ENCODE results near the gene DMPK.
A peak's percentile ranks its signal among the peaks of the same experiment; 100 is the strongest.

The DMPK gene

DNA sequence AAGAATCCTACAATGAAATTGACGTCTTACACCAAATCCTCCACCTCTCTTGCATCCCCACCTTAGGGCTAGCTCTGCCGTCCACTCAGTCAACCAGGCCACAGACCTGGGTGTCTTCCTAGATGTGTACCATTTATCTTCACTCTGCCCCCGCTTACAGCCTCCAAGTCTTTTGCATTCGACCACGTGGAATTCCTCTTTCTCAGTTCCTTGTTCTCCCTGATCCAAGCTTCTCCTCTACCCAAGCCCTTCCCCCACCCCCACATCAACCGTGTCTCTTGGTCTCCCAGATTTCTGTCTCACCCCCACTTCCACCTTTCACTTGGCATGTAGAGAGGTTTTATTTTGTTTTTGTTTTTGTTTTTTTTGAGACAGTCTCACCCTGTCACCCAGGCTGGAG, 11.6 kb upstream of the DMPK start:
- H3K4me2 ChIP-seq (ENCODE audit: low read length), result no peak overlapping the region
- H3K27me3 ChIP-seq (ENCODE audit: control insufficient read depth, insufficient read depth, low read length), result no peaks in the 10 kb centered on the region
- no peaks in the 10 kb centered on the region for H3K9me3 ChIP-seq (replicated peaks; ENCODE audit: low read length)
- H3K9ac ChIP-seq (ENCODE audit: low read depth, low read length), result no peak overlapping the region
- H3K4me3 ChIP-seq (ENCODE audit: low read length), result no peak overlapping the region
- H3K4me1 ChIP-seq (ENCODE audit: control insufficient read depth, insufficient read depth, low read length), result peaks cover 16% of the 10 kb centered on the region
- H3K36me3 ChIP-seq (ENCODE audit: insufficient read depth, low read length), result peaks cover 13% of the 10 kb centered on the region

DNA sequence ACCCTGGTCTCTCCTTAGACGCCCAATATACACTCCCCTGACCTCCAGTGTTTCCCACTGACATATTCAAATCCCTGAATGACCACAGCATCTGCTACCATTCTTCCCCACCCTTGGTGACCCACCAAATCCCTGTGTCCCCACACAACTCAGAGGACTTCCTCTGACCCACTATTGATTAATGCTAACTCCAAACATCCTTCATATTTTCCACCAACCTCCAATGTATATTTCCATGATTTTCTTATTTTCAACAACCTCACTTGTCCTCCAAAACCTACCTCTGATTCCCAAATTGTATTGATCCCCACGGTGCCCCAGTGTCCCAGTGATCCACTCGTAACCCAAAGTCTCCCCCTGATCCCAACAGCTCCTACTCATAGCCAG, 10.9 kb upstream of the DMPK start:
- Histone ChIP-seq H3K4me1 (ENCODE audit: control insufficient read depth, insufficient read depth, low read length) (peaks cover 15% of the 10 kb centered on the region), H3K9me3 (replicated peaks; ENCODE audit: low read length) (no peaks in the 10 kb centered on the region), H3K27me3 (ENCODE audit: control insufficient read depth, insufficient read depth, low read length) (no peaks in the 10 kb centered on the region), H3K36me3 (ENCODE audit: insufficient read depth, low read length) (peaks cover 19% of the 10 kb centered on the region), H3K4me2 (ENCODE audit: low read length) (peak overlapping the region; percentile 25), H3K9ac (ENCODE audit: low read depth, low read length) (no peak overlapping the region), H3K4me3 (ENCODE audit: low read length) (peak overlapping the region; percentile 29)

DNA sequence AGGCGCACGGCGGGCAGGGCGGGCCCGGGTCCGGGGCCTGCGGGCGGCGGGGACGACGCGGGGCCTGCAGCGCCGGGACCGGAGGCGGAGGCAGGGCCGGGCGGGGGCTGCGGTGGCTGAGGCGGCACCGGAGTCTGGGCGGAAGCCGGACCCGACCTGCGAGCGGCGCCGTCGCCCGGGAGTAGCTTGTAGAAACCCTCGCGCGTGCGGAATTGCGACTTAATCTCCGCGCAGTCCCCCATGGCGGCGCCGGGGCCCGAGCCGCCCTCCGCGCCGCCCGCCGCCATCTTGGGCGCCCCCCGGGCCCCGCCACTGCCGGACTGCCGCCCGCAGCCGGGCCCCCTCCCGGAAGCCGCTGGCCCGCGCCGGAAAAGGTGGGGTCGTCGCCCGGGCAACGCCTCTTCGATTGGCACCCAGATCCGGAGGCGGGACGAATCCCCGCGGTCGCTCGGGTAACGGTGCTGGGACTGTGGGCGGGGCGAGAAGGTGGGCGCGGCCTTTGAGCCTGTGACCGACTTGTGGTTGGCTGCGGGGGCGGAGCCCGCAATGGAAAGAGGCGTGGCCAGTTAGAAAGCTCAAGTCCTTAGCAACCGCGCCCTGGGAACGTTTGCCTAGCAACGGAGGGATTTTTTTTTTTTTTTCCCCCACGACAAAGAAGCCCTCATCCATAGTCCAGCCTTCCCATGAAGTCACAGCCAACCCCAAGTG, 10.3 kb upstream of the DMPK start, which contains the start of gene DMWD:
DMWD (minus strand) TSS at position 376 of the 708 bp plus-strand sequence; CDS start at position 287, 89 bp downstream.
- Histone ChIP-seq H3K4me2 (ENCODE audit: low read length) (peak within 1 kb of the TSS; percentile 88), H3K9ac (ENCODE audit: low read depth, low read length) (peak within 1 kb of the TSS; percentile 90), H3K9me3 (replicated peaks; ENCODE audit: low read length) (no peaks in the 10 kb centered on the region), H3K4me3 (ENCODE audit: low read length) (peak within 1 kb of the TSS; percentile 82), H3K4me1 (ENCODE audit: control insufficient read depth, insufficient read depth, low read length) (peaks cover 15% of the 10 kb centered on the region), H3K36me3 (ENCODE audit: insufficient read depth, low read length) (peaks cover 23% of the 10 kb centered on the region), H3K27me3 (ENCODE audit: control insufficient read depth, insufficient read depth, low read length) (no peaks in the 10 kb centered on the region)

DNA sequence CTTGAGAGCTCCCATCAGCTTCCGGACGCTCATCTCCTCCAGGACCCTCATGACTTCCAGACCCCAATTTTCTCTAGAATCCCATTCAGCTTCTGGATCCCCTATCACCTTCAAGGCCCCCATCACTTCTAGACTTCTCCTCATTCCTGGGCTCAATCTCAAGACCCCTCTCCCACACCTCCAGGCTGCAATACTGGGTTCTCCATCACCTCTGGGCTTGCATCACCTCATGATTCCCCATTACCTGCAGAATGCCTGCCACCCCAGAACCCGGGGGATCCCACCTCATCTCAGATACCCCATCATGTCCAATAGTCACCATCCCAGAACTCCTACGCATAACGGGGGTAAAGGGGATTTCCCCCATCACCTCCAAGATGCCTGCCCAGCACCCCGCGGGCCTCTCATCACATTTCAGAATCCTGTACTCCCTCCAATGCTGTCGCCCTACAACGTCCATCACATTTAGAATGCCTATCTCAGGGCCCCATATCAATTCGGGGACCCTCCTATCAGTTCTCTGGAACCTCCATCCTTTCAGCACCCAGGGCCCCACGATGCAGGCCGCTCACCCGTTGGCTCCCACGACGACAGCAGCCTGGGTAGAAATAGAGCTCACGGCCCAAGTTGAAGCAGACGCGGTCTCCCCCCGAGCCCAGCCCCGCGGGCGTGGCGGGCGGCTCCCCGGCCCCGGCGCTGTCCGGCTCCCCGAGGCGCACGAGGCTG, 9.6 kb upstream of the DMPK start:
- H3K9me3 ChIP-seq (replicated peaks; ENCODE audit: low read length), result no peaks in the 10 kb centered on the region
- H3K4me3 ChIP-seq (ENCODE audit: low read length), result peak overlapping the region; percentile 82
- H3K27me3 ChIP-seq (ENCODE audit: control insufficient read depth, insufficient read depth, low read length), result no peaks in the 10 kb centered on the region
- H3K4me1 ChIP-seq (ENCODE audit: control insufficient read depth, insufficient read depth, low read length), result peaks cover 15% of the 10 kb centered on the region
- peak overlapping the region; percentile 88 for H3K4me2 ChIP-seq (ENCODE audit: low read length)
- peak overlapping the region; percentile 90 for H3K9ac ChIP-seq (ENCODE audit: low read depth, low read length)
- H3K36me3 ChIP-seq (ENCODE audit: insufficient read depth, low read length), result peaks cover 30% of the 10 kb centered on the region

DNA sequence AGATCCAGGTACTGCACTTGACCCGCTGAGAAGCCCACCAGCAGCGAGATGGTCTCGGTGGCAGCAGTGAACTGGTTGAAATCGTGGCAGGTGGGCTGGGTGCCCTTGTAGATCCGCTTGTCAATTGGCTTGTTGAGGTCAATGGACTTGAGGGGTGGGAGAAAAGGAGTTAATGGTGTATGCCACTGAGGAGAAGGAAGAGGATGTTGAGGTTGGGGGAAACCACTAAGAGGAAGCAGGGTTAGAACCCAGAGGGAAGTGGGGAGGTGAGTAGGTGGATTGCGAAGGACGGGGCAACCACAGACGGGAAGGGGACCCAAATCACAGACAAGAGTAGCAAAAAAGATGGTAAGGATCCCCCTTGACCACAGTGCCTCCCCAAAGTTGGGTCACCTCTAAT, 8.7 kb upstream of the DMPK start:
- H3K9me3 ChIP-seq (replicated peaks; ENCODE audit: low read length), result no peaks in the 10 kb centered on the region
- no peaks in the 10 kb centered on the region for H3K27me3 ChIP-seq (ENCODE audit: control insufficient read depth, insufficient read depth, low read length)
- H3K4me1 ChIP-seq (ENCODE audit: control insufficient read depth, insufficient read depth, low read length), result peaks cover 15% of the 10 kb centered on the region
- peak overlapping the region; percentile 88 for H3K4me2 ChIP-seq (ENCODE audit: low read length)
- peaks cover 39% of the 10 kb centered on the region for H3K36me3 ChIP-seq (ENCODE audit: insufficient read depth, low read length)
- H3K9ac ChIP-seq (ENCODE audit: low read depth, low read length), result peak overlapping the region; percentile 90
- peak overlapping the region; percentile 82 for H3K4me3 ChIP-seq (ENCODE audit: low read length)

DNA sequence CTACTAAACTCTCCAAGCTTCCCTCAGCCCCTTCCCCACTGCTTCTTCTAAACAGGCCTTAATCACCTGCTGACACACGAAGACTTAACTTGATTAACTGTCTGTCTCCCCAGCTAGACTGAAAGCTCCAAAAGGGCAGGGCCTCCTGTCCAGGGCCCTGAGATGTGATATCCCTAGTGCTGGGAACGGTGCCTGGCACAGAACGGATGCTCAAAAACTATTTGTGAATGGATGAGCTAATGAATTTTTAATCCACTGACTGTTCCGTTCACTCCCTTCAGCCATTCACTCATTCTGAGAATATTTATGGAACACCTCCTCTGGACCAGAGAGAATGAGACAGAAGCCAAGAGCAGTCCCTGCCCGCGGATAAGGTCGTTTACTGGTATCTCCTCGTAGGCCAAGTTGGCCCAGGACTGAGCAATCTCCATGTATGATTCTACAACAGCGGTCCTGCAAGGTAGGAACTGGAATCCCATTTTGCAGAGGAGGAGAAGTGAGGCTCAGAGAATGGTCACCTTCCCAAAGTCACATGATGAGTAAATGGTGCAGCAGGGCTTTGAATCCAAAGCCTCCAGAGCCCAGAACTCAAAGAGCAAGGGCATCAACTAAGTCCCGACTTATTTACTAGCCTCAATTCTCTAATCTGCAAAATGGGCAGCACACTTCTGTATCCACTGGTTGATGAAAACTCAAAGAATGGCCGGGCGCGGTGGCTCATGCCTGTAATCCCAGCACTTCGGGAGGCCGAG, 6.9 kb upstream of the DMPK start:
- Histone ChIP-seq H3K27me3 (ENCODE audit: control insufficient read depth, insufficient read depth, low read length) (no peaks in the 10 kb centered on the region), H3K4me2 (ENCODE audit: low read length) (no peak overlapping the region), H3K4me3 (ENCODE audit: low read length) (no peak overlapping the region), H3K4me1 (ENCODE audit: control insufficient read depth, insufficient read depth, low read length) (peaks cover 30% of the 10 kb centered on the region), H3K36me3 (ENCODE audit: insufficient read depth, low read length) (peaks cover 52% of the 10 kb centered on the region), H3K9me3 (replicated peaks; ENCODE audit: low read length) (no peaks in the 10 kb centered on the region), H3K9ac (ENCODE audit: low read depth, low read length) (no peak overlapping the region)

DNA sequence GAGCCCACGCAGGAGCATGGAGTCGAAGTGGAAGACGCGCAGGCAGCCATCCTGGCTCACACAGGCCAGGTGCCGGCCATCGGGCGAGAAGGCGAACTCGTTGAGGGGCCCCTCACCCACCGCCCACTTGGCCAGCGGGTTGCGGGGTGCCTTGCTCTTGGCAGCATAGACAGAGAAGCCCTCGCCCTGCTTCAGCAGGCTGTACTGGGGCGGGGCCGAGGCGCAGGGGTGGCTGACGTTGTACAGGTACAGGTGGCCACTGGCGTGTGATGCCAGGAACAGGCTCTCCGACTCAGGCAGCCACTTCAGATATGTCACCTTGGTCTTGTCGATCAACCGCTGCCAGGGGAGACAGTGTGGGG, 4.2 kb upstream of the DMPK start:
- Histone ChIP-seq H3K36me3 (ENCODE audit: insufficient read depth, low read length) (peaks cover 52% of the 10 kb centered on the region), H3K4me2 (ENCODE audit: low read length) (no peak overlapping the region), H3K27me3 (ENCODE audit: control insufficient read depth, insufficient read depth, low read length) (no peaks in the 10 kb centered on the region), H3K9ac (ENCODE audit: low read depth, low read length) (no peak overlapping the region), H3K4me1 (ENCODE audit: control insufficient read depth, insufficient read depth, low read length) (peaks cover 49% of the 10 kb centered on the region), H3K4me3 (ENCODE audit: low read length) (no peak overlapping the region), H3K9me3 (replicated peaks; ENCODE audit: low read length) (no peaks in the 10 kb centered on the region)

DNA sequence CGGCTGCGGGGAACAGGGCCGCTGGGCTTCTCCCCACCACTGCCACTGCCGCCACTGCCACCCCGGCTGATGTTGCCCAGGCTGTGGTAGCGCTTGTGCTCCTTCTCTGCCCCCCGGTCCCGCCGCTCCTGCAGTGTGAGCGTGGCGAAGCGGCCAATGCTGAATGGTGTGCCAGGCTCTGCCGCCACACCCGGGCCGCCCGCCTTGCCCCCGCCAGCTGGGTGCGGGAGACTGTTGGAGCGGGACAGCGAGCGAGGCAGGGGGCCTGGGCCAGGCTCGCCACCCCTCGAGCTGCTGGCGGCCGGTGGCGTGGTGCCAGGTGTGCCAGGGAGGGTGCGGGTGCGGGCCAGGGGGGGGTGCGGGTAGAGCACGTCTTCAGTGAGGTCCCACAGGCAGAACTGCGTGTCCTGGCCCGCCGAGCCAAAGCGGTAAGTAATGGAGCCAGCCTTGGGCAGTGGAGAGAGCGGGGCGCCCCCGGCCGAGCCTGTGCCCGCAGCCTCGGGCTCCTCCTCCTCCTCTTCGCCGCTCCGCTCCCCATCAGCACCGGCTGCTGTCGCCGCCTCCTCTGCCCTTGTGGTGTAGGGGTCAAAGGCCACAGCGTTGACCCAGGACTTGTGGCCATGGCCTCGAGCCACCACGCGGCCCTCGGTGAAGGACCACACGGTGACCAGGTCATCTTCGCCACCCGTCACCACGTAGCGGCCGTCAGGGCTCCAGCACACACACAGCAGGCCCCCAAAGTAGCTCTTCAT, 3.7 kb upstream of the DMPK start:
- H3K27me3 ChIP-seq (ENCODE audit: control insufficient read depth, insufficient read depth, low read length), result no peaks in the 10 kb centered on the region
- H3K9me3 ChIP-seq (replicated peaks; ENCODE audit: low read length), result no peaks in the 10 kb centered on the region
- no peak overlapping the region for H3K4me2 ChIP-seq (ENCODE audit: low read length)
- H3K36me3 ChIP-seq (ENCODE audit: insufficient read depth, low read length), result peaks cover 51% of the 10 kb centered on the region
- H3K4me1 ChIP-seq (ENCODE audit: control insufficient read depth, insufficient read depth, low read length), result peaks cover 49% of the 10 kb centered on the region
- no peak overlapping the region for H3K4me3 ChIP-seq (ENCODE audit: low read length)
- no peak overlapping the region for H3K9ac ChIP-seq (ENCODE audit: low read depth, low read length)

DNA sequence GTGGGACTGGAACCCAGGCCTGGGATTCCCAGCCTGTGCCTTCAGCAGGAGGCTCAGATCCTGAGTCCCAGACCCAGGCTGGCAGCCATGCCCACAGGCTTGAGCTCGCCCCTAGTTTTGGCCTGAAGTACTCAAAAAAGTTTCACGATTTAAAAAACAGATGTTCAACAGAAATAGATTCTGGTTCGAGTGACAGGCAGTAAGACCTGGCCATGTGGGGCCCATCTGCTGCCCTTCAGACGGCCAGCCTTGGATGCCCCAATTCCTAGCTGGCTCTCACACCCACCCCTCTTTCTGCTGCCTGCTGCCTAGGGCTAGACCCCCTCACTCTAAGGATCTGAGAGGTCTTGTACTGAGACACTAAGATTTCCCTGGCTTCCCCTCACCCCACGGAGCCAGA, 2.8 kb upstream of the DMPK start:
- no peak overlapping the region for H3K4me3 ChIP-seq (ENCODE audit: low read length)
- H3K27me3 ChIP-seq (ENCODE audit: control insufficient read depth, insufficient read depth, low read length), result no peaks in the 10 kb centered on the region
- H3K4me1 ChIP-seq (ENCODE audit: control insufficient read depth, insufficient read depth, low read length), result peaks cover 55% of the 10 kb centered on the region
- H3K4me2 ChIP-seq (ENCODE audit: low read length), result no peak overlapping the region
- peak overlapping the region; percentile 12 for H3K9ac ChIP-seq (ENCODE audit: low read depth, low read length)
- no peaks in the 10 kb centered on the region for H3K9me3 ChIP-seq (replicated peaks; ENCODE audit: low read length)
- peaks cover 46% of the 10 kb centered on the region for H3K36me3 ChIP-seq (ENCODE audit: insufficient read depth, low read length)

DNA sequence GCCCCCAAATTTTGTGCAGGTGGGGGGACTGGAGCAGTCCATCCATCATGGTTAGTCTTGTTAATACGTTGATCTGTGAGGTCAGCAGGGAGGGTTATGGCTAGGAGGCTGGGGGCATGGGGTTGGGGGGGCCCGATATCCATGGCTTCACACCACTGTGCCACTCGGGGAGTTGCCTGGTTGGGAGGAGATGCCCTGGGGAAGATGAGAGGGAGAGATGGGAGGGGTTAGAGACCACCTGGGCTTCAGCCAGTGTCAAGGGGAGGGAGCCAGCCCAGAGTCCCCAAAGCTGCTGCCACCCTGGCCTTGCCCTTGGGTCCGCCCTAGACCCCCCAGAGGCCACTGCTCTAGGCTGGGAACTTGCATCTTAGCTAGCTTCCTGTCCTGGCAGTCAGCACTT, 1.8 kb upstream of the DMPK start:
- Histone ChIP-seq H3K36me3 (ENCODE audit: insufficient read depth, low read length) (peaks cover 51% of the 10 kb centered on the region), H3K4me3 (ENCODE audit: low read length) (no peak overlapping the region), H3K4me1 (ENCODE audit: control insufficient read depth, insufficient read depth, low read length) (peaks cover 58% of the 10 kb centered on the region), H3K4me2 (ENCODE audit: low read length) (peak overlapping the region; percentile 78), H3K9ac (ENCODE audit: low read depth, low read length) (peak overlapping the region; percentile 80), H3K9me3 (replicated peaks; ENCODE audit: low read length) (no peaks in the 10 kb centered on the region), H3K27me3 (ENCODE audit: control insufficient read depth, insufficient read depth, low read length) (no peaks in the 10 kb centered on the region)
